AG10803 (cell line): ENCODE measurements around the gene OR6B1.
"Not testable (repeated sequence)": the region's sequence is repeated elsewhere in the genome, so short reads cannot be mapped to it uniquely, and the experiment has no call there.

Experiments used
- DNase-seq: peaks from one replicate; pipeline ENCODE4 v3.0.0; 2010; ENCODE audit warnings: low read depth
- H3K4me3 ChIP-seq: 2 replicates; pipeline ENCODE4 v1.5.1; 2011; ENCODE audit warnings: mild to moderate bottlenecking, low read length, control low read depth
- TF ChIP-seq, protein P1 (sequence below): conservative IDR thresholded peaks from 2 replicates; pipeline ENCODE4 v1.5.1; 2011; ENCODE audit warnings: mild to moderate bottlenecking, low read length, control low read depth, inconsistent platforms

The OR6B1 gene

GRCh38 chr7:144038887-144039286 lies 38.8 kb downstream of the OR6B1 start:
- no peak for DNase-seq
- H3K4me3 ChIP-seq = no peak overlapping the region
- TF ChIP-seq, protein P1, sequence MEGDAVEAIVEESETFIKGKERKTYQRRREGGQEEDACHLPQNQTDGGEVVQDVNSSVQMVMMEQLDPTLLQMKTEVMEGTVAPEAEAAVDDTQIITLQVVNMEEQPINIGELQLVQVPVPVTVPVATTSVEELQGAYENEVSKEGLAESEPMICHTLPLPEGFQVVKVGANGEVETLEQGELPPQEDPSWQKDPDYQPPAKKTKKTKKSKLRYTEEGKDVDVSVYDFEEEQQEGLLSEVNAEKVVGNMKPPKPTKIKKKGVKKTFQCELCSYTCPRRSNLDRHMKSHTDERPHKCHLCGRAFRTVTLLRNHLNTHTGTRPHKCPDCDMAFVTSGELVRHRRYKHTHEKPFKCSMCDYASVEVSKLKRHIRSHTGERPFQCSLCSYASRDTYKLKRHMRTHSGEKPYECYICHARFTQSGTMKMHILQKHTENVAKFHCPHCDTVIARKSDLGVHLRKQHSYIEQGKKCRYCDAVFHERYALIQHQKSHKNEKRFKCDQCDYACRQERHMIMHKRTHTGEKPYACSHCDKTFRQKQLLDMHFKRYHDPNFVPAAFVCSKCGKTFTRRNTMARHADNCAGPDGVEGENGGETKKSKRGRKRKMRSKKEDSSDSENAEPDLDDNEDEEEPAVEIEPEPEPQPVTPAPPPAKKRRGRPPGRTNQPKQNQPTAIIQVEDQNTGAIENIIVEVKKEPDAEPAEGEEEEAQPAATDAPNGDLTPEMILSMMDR = no peak

- no peak within 1 kb of the TSS for H3K4me3 ChIP-seq
- DNase-seq = no peak
- TF ChIP-seq, protein P1 = no peak
Observed at GRCh38 chr7:144048648-144049047, 48.5 kb downstream of the OR6B1 start, which contains the start of gene OR2A5. OR2A5 (plus strand) TSS chr7:144048948; CDS start chr7:144050402, 1,454 bp downstream.

GRCh38 chr7:144049491-144049890 lies 49.4 kb downstream of the OR6B1 start:
- H3K4me3 ChIP-seq = no peak overlapping the region
- no peak for DNase-seq
- TF ChIP-seq, protein P1 = no peak

DNA sequence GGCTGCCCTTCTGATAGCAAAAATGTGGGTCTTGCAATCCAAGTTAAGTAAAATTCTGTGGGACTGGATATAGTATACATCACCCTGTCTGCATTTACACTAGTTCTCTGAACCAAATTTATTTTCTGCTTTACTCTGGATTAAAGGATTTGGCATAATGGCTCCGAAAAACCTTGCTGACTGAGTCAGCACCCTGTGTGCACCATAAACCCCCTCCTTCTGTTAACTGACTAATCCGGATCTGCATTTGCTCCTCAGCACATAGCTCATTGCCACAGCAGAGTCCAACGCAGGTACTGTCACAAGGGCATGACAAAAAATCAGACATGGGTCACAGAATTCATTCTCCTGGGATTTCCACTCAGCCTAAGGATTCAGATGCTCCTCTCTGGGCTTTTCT lies 50.0 kb downstream of the OR6B1 start:
- no peak for DNase-seq
- TF ChIP-seq, protein P1 = no peak
- no peak overlapping the region for H3K4me3 ChIP-seq

DNA sequence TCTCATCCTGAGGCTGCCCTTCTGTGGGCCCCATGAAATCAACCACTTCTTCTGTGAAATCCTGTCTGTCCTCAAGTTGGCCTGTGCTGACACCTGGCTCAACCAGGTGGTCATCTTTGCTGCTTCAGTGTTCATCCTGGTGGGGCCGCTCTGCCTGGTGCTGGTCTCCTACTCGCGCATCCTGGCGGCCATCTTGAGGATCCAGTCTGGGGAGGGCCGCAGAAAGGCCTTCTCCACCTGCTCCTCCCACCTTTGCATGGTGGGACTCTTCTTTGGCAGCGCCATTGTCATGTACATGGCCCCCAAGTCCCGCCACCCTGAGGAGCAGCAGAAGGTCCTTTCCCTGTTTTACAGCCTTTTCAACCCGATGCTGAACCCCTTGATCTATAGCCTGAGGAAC lies 50.8 kb downstream of the OR6B1 start:
- not testable (repeated sequence) for DNase-seq, H3K4me3 ChIP-seq

- no peak for DNase-seq
- TF ChIP-seq, protein P1 = no peak
- no peak overlapping the region for H3K4me3 ChIP-seq
Observed at GRCh38 chr7:144057954-144058353, 57.8 kb downstream of the OR6B1 start.
